SK-N-MC (cell line): Measurements from ENCODE around the gene STH.

Experiments used
- EZH2 ChIP-seq: fragments of 200-600 bp; sonication (generic); IDR thresholded peaks from one replicate; pipeline ENCODE4 v1.6.1; 2017; ENCODE audit warnings: antibody characterized with exemption
- FOXP2 ChIP-seq: optimal IDR thresholded peaks from 2 replicates; pipeline ENCODE3; 2011; ENCODE audit warnings: mild to moderate bottlenecking, moderate library complexity; ENCODE audit not compliant: insufficient read depth; ENCODE audit errors: extremely low read length, control extremely low read depth
- POLR2AphosphoS5 ChIP-seq: IDR thresholded peaks from 2 replicates; pipeline ENCODE4 v1.6.1; 2012; ENCODE audit warnings: mild to moderate bottlenecking, low read depth, low read length, borderline replicate concordance

DNA sequence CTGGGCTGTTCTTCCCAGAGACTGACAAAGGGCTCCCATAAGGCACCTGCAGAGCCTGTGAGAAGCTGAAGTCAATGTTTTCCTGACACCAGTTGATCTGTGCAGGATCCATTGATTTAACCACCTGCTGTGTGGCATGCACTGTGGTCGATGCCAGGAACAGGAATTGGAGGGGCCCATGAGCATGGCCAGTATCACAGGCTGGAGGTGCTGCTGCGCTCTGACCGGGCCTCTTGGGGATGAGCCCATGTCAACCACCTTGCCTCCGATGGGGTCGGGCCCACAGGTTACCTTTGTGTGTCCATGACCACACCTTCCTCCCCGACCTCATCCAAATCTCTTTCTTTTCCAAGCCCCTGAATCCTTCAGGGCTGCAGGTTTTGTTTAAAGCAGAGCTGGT, 18.2 kb upstream of the STH start:
- TF ChIP-seq EZH2, result no peak
- TF ChIP-seq POLR2AphosphoS5, result no peak
- TF ChIP-seq FOXP2, result no peak
